Ovary (tissue), 3 donors: ENCODE data around the gene CD70.

Source experiments
- POLR2A ChIP-seq: fragments of 450-650 bp; IDR thresholded peaks from one replicate; pipeline ENCODE4 v1.6.1; 2017; ENCODE audit warnings: antibody characterized with exemption, mild to moderate bottlenecking, moderate library complexity
- TF ChIP-seq, protein P1 (sequence below), 3 donors: fragments of 450-650 bp in 2 of 3; fragments of 200-600 bp in 1 of 3; IDR thresholded peaks; one replicate each; pipeline versions ENCODE4 v1.5.1 to v1.8.0; 2016 to 2022; ENCODE audit warnings: antibody characterized with exemption in 3 of 3, mild to moderate bottlenecking in 1 of 3
- donor health status: DM: no; HTN: no; CAD: no.

DNA sequence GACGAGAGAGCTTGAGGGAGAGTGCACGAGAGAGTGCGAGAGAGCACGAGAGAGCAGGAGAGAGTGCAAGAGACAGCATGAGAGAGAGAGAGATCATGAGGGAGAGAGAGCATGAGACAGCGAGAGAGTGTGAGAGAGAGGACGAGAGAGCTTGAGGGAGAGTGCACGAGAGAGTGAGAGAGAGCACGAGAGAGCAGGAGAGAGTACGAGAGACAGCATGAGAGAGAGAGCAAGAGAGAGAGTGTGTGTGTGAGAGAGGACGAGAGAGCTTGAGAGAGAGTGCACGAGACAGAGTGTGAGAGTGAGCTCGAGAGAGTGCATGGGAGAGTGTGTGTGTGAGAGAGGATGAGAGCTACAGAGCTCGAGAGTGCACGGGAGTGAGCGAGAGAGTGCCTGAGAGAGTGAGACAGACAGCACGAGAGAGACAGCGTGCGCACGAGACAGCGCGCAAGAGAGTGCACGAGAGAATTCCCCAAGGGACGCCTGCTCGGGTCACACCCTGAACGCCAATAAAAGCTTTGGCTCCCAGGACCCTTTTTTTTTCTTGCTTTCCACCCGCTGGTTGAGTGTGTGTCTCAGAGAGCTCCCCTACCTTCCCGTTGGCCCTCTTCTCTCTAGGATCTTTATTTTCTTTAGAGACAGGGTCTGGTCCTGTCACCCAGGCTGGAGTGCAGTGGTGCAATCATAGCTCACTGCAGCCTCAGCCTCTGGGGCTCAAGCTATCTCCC lies 3.7 kb downstream of the CD70 start:
- no peak for TF ChIP-seq POLR2A
- TF ChIP-seq, protein P1, sequence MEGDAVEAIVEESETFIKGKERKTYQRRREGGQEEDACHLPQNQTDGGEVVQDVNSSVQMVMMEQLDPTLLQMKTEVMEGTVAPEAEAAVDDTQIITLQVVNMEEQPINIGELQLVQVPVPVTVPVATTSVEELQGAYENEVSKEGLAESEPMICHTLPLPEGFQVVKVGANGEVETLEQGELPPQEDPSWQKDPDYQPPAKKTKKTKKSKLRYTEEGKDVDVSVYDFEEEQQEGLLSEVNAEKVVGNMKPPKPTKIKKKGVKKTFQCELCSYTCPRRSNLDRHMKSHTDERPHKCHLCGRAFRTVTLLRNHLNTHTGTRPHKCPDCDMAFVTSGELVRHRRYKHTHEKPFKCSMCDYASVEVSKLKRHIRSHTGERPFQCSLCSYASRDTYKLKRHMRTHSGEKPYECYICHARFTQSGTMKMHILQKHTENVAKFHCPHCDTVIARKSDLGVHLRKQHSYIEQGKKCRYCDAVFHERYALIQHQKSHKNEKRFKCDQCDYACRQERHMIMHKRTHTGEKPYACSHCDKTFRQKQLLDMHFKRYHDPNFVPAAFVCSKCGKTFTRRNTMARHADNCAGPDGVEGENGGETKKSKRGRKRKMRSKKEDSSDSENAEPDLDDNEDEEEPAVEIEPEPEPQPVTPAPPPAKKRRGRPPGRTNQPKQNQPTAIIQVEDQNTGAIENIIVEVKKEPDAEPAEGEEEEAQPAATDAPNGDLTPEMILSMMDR (IDR thresholded peaks at IDR 0.05): no peak
